HPDE6-E6E7 (cell line): Measurements from ENCODE around the gene CLSTN2.
A peak's percentile ranks its signal among the peaks of the same experiment; 100 is the strongest.

Experiments used
- DNase-seq: peaks from one replicate; pipeline ENCODE4 v3.0.0; 2011; ENCODE audit warnings: missing footprints; ENCODE audit errors: extremely low spot score

Gene CLSTN2

DNA sequence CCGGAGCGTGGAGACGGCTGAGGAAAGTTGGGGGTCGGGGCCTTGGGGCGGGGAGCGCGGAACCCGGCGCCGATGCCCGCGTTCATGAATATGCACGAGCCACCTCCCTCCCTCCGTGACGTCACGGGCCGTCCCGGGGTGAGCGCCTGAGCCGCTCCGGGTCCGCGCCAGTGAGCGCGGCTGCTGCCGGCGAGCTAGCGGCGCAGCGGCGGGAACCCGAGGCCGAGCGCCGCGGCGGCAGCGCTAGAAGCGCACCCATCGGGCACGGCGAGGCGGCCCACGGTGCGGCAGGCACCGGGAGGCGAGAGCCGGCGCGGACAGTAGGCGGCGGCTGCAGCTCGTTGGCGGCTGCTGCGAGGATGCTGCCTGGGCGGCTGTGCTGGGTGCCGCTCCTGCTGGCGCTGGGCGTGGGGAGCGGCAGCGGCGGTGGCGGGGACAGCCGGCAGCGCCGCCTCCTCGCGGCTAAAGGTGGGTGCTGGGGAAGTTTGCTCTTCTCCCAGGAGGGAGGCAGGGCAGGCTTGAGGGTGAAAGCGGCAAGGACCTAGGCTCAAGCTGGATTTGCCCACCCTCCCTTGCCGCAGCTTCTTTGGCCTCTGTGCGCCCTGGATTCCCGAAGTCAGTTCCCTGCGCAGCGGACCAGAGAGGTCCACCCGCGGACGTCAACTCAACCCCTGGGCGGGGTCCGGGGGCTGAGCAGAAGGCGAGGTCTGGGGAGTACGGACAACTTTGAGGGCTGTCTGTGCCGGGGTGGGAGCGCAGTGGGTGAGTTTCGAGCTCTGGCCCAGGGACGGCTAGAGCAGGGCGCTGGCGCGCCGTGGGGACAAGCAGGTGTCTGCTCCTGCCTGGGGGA lies at the start of gene CLSTN2:
Gene CLSTN2, plus strand, starts transcription at position 170 of the 850 bp plus-strand sequence.
- no peak for DNase-seq

DNA sequence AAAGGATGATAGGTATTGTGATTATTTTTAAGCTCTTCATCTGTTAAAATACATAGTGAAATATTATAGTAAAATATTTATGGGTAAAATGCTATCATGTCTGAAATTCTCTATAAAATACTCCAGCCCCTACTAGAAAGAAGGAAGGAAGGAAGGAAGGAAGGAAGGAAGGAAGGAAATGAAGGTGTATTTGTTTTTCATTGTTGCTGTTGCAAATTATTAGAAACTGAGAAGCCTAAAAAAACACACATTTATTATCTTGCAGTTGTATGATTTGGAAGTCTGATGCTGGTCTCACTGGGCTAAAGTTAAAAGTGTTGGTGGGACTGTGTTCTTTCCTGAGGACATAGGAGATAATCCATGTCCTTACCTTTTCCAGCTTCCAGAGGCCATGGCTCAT lies 47.6 kb upstream of the CLSTN2 start:
- DNase-seq: no peak

GRCh38 chr3:139888561-139889140 lies 46.3 kb upstream of the CLSTN2 start:
- DNase-seq: no peak

GRCh38 chr3:139893267-139893962 lies 41.6 kb upstream of the CLSTN2 start:
- DNase-seq: no peak

DNA sequence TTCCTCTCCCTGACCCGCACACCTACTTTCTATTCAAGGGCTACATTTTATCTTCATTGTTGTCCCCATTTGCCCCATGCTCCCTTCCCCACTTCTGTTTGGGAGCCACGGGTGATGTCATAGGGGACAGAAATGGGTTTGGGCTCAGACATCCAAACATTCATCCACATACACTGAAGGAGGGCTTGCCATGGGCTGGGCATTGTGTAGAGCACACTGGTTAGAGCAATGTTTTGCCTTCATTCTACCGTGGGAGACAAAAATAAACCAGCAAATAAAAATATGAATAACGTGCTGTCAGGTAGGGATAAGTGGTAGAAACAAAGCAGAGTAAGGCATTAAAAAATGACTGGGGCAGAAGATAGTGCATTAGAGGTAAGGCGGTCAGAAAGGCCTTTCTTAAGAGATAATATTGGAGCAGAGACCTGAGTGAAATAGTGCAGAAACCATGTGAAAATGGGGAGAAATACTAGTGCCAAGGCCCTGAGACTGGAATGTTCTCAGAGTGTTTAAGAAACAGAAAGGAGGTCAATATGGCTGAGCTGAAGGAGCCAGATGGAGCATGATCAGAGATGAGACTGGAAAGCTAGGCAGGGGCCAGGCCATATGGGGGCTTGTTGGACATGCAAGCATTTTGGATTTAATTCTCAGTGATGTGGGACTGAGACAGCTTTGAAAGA lies 40.9 kb upstream of the CLSTN2 start:
- DNase-seq: no peak

DNA sequence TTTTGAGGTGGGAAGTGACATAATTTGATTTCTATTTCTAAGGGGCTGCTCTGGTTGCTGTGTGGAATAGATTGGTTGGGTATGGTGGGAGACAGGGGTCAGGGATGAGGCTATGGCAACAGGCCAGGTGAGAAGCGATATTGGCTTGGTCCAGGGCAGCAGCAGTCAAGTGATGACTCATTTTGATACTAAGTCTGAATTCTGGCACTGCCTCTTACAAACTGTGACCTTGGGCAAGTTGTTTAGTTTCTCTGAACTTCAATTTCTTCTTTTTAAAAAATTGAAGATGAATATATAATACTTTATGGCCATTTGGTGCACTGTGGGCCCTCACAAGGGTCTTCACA lies 40.4 kb upstream of the CLSTN2 start:
- no peak for DNase-seq

DNA sequence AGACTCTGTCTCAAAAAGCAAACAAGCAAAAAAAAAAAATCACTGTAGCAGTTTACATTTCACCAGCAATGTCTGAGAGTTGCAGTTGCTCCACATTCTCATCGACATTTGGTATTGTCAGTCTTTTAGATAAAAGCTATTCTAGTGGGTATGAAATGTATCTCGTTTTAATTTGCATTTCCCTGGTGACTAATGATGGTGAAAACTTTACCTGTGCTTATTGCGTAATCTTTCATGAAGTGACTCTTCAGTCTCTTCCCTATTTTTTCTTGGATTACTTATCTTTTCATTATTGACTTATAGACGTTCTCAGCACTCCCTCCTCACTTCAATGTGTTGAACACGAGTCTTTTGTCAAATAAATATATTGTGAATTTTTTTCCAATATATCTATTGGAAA lies 37.2 kb upstream of the CLSTN2 start:
- DNase-seq: no peak

GRCh38 chr3:139906418-139906817 lies 28.6 kb upstream of the CLSTN2 start:
- DNase-seq: peak; percentile 26

GRCh38 chr3:139909811-139910210 lies 25.2 kb upstream of the CLSTN2 start:
- no peak for DNase-seq

- no peak for DNase-seq
These were observed 18.7 kb upstream of the CLSTN2 start for GRCh38 chr3:139916271-139916670.

GRCh38 chr3:139917226-139917785 lies 17.7 kb upstream of the CLSTN2 start:
- DNase-seq: no peak

GRCh38 chr3:139928708-139929505 lies 6.1 kb upstream of the CLSTN2 start:
- DNase-seq: no peak

GRCh38 chr3:139930211-139930610 lies 4.8 kb upstream of the CLSTN2 start:
- DNase-seq: no peak

DNA sequence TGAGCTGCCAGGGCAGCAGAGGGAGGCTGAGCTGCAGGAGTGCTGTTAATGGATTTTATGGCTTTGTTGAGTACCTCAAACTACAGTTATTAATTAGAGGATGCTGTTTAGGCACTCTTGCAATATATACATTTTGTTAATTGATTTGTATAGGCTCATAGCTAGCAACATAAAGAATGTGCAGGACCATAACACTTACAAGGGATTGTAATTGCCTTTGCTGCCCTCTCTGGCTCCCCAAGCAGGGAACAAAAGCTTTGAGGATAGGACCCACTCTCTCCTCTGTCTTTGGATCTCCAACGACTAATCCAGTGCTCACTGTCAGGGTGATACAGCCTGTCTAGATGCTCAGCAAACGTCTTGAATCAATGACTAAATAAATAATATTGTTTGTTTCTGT lies 1.2 kb upstream of the CLSTN2 start:
- no peak for DNase-seq

DNA sequence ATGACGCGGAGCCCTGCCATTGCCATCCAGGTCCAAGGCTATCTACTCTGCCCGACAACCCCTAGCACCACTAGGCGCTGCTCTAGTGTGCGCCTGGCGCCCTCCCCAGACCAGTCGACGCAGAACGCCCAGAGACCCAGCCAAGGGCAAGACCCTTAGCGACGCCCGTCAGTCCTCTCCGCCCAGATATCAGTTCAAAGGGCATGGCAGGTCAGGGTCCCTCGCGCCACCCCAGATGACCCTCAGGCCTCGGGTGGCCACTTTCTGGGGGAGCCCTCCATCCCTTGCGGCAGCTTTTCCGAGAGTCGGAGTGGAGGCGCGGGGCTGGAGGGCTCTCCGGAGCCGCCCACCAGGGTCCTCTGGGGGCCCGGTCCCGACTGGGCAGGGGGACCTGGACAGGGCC lies 371 bp upstream of the CLSTN2 start:
- DNase-seq: no peak

DNA sequence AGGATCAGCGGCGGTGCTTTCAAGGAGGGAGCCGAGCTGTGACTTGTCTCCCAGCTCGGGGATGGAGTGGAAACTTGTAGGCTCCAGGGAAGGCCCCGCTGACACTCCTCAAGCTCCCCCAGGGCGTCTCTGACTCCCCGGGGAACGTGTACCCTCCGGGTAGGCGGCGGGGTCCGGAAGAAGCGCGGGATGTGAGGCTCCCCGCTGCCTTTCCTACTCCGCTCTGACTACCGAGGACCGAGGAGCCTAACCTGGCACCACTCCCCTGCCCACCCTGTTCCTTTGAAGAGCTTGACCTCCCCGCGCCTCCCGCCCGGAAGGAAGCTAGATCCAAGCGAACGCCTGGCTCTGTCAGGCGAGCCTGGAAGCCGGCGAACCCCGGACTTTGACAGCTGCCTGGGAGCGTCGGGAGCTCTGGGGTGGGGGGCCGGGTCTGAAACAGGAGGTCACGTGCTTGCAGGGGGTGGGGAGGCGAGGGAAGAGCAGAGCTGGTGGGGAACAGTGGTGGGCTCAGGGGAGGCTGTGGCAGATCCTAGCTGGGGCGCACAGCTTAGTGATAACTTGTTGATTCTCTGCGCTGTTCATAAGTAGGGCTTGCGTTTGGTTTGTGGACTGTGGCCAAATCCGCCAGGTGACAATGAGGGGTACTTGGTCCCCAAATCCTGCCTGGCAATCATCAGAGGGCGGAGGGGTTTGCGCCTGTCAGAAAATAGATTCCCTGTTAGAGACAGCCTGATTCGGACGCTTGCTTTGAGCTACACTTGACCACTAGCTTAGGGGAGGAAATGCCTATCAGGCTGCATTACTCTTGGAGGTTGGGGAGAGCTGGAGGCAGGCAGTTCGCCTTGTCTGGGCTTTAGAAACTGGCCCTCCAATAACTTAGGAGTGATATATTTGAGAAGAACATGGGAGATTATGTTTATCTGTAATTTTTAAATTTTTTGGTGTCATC lies 1.2 kb downstream of the CLSTN2 start:
- no peak for DNase-seq

GRCh38 chr3:139937674-139938279 lies 2.8 kb downstream of the CLSTN2 start:
- DNase-seq: peak; percentile 27

DNA sequence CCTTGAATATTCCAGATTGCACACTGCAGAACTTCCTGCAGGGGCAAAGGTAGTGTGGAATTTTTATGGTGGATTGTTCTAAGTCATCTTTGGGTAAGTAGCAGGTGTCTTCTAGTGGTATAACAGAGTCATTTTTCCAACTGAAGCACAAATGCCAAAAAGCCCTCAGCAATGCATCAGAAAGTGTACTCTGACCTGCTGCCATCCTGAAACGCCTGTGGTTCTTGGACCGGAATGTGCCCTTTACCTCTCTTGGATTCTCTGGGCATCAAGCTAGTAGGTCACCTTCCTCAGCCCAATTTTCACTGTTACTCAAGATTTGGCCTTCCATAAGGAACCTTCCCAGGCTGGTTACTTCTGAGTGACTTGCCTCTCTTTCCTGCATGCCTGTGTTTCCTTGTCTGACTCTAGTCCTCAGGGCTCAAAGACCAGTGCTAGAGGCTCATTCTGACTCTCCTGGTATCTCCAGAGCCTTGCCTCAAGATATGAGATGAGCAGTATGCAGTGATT lies 4.8 kb downstream of the CLSTN2 start:
- no peak for DNase-seq

DNA sequence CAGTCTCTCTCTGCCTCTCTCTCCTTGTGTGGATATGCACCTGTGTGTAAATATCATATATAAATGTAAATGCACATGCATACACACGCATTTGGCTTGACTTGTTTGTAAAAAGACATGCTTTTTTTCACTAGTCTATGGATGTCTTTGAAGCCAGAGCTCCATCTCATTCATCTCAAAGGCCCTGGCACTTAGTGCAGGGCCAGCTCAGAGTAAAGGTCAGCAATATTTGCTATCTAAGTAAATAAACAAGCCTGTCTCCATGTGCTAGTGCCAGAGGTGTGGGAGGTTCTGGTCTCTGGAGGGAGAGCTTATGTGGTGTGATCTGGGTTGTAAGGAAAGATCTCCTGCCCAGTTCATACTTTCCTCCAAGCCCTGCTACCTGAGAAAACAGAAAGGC lies 5.6 kb downstream of the CLSTN2 start:
- no peak for DNase-seq
